Upper lobe of left lung (tissue), 4 donors: Measurements from ENCODE around the gene HTR2C.
"Not testable (repeated sequence)": the region's sequence is repeated elsewhere in the genome, so short reads cannot be mapped to it uniquely, and the experiment has no call there.

Source experiments
- CTCF ChIP-seq, 6 experiments: fragments of 450-650 bp in 4 of 6; fragments of 200-600 bp in 2 of 6; sonication (generic) in 2 of 6; IDR thresholded peaks; one replicate each; pipeline ENCODE4 v1.5.1; 2016 to 2019; ENCODE audit warnings: antibody characterized with exemption in 6 of 6
- EP300 ChIP-seq, 4 donors: sonication (generic); formaldehyde crosslinking; IDR thresholded peaks; one replicate each; pipeline ENCODE4 v1.5.1; 2017; ENCODE audit warnings: antibody characterized with exemption in 4 of 4, control low read depth in 2 of 4
- POLR2AphosphoS5 ChIP-seq, 2 donors: sonication (generic); formaldehyde crosslinking; IDR thresholded peaks; one replicate each; pipeline ENCODE4 v1.5.1; 2017; ENCODE audit warnings: antibody characterized with exemption in 2 of 2

- not testable (repeated sequence) for TF ChIP-seq CTCF, POLR2AphosphoS5, EP300 (IDR thresholded peaks at IDR 0.05)
Measured at GRCh38 chrX:114700533-114700932, 116.6 kb downstream of the HTR2C start.
